Lung (tissue), 12 donors: ENCODE measurements around the gene PAFAH1B1. TPM values are rescaled to one million over a fixed set of nuclear protein-coding genes. Genes with fewer than 3 reads are reported as not detected.

Experiments used
- ATAC-seq: fragments of 200-7000 bp; cut with Tn5 transposase; one replicate; pipeline ENCODE4 v1.9.1; 2020; ENCODE audit warnings: moderate number of reproducible peaks; ENCODE audit not compliant: insufficient read depth, low FRiP score
- DNase-seq, 3 donors: peaks; one replicate each; pipeline ENCODE4 v3.0.0-alpha.2; 2013 to 2017
- H3K27ac ChIP-seq, 2 donors: one replicate each; pipeline ENCODE4 v1.5.1; 2013; ENCODE audit warnings: mild to moderate bottlenecking in 2 of 2, moderate library complexity in 2 of 2, control low read depth in 1 of 2, inconsistent platforms in 1 of 2, low read depth in 1 of 2, low read length in 1 of 2
- H3K27me3 ChIP-seq, 3 donors: one replicate each; pipeline ENCODE4 v1.5.1; 2013; ENCODE audit warnings: low read length in 2 of 3; ENCODE audit not compliant: control insufficient read depth in 3 of 3, insufficient read depth in 3 of 3
- H3K36me3 ChIP-seq, 4 donors: one replicate each; pipeline ENCODE4 v1.5.1; 2013; ENCODE audit warnings: low read length in 4 of 4, mild to moderate bottlenecking in 1 of 4, moderate library complexity in 1 of 4; ENCODE audit not compliant: control insufficient read depth in 4 of 4, insufficient read depth in 4 of 4
- H3K4me1 ChIP-seq, 5 donors: one replicate each; pipeline ENCODE4 v1.5.1; 2013; ENCODE audit warnings: low read length in 5 of 5, mild to moderate bottlenecking in 2 of 5, moderate library complexity in 1 of 5; ENCODE audit not compliant: control insufficient read depth in 5 of 5, insufficient read depth in 5 of 5
- H3K4me3 ChIP-seq: one replicate; pipeline ENCODE4 v1.5.1; 2013; ENCODE audit warnings: mild to moderate bottlenecking, control low read depth, moderate library complexity
- H3K9ac ChIP-seq, 2 donors: one replicate each; pipeline ENCODE4 v1.5.1; 2013; ENCODE audit warnings: low read length in 2 of 2, control low read depth in 1 of 2; ENCODE audit not compliant: insufficient read depth in 1 of 2
- H3K9me3 ChIP-seq, 4 donors: one replicate each; pipeline ENCODE4 v1.5.1; 2013; ENCODE audit warnings: low read length in 3 of 4, mild to moderate bottlenecking in 1 of 4, moderate library complexity in 1 of 4; ENCODE audit not compliant: control insufficient read depth in 4 of 4, insufficient read depth in 3 of 4
- CTCF ChIP-seq: IDR thresholded peaks from 2 replicates; pipeline ENCODE4 v1.5.1; 2012; ENCODE audit warnings: mild to moderate bottlenecking; ENCODE audit errors: control extremely low read depth, extremely low read depth
- WGBS, 2 donors: extraction: QIAGEN DNeasy Blood & Tissue Kit; methylation state at CpG; one replicate each; pipeline ENCODE4 v1.1.7; 2013; 5-methylcytosine and 5-hydroxymethylcytosine counted together
- polyA plus RNA-seq, 2 donors: library from polyadenylated mRNA; stranded (reverse); fragments of 200-250 nt; gene quantifications; one replicate each; pipeline ENCODE4 v1.2.1, GENCODE V29; 2013
- total RNA-seq, 2 donors: library from RNA; depleted of rRNA in 1 of 2; stranded (reverse); fragments of >200 nt in 1 of 2; gene quantifications; one replicate each; pipeline ENCODE4 v1.2.1, GENCODE V29; 2014 to 2021
- donor health status: control.
- donor health status: control.
- donor health status: Bipolar disorder and iron deficiency.
- donor health status: healthy.
- donor health status: DM: yes; HTN: yes; CAD: no.

The PAFAH1B1 gene
- total and polyA plus RNA-seq, 4 donors, result 53.4 to 182 (median 85.5) TPM

GRCh38 chr17:2688351-2689342 lies 95.2 kb downstream of the PAFAH1B1 start:
- Histone ChIP-seq H3K36me3 (peaks cover 8 to 38% (median 10%) of the 10 kb centered on the region in 4 donors), H3K4me1 (peaks cover 0 to 11% (median 7%) of the 10 kb centered on the region in 5 donors), H3K4me3 (no peak overlapping the region), H3K9me3 (peaks cover 0 to 2% (median 0%) of the 10 kb centered on the region in 4 donors), H3K9ac (no peak overlapping the region), H3K27me3 (no peaks in the 10 kb centered on the region), H3K27ac (peak overlapping the region; percentile 55 to 92)
- WGBS, 2 donors, result 55 to 78% methylated on average over 27 of the region's 27 CpGs
- TF ChIP-seq CTCF, result no peak
- peak; percentile 46 for ATAC-seq
- peak in 1 of 3 donors; percentile 36 for DNase-seq

- Histone ChIP-seq H3K27ac (no peak overlapping the region), H3K9me3 (no peaks in the 10 kb centered on the region), H3K27me3 (no peaks in the 10 kb centered on the region), H3K36me3 (peaks cover under 1 to 43% (median 6%) of the 10 kb centered on the region in 4 donors), H3K4me1 (peaks cover 0 to 11% (median 4%) of the 10 kb centered on the region in 5 donors), H3K4me3 (no peak overlapping the region), H3K9ac (no peak overlapping the region)
- 62 to 87% methylated on average over 40 of the region's 40 CpGs for WGBS, 2 donors
- ATAC-seq, result no peak
- DNase-seq, result no peak
- TF ChIP-seq CTCF, result no peak
Observed at GRCh38 chr17:2689411-2690164, 96.1 kb downstream of the PAFAH1B1 start.

- no peak for ATAC-seq
- Histone ChIP-seq H3K4me1 (peaks cover 0 to 11% (median 4%) of the 10 kb centered on the region in 5 donors), H3K9ac (no peak overlapping the region), H3K36me3 (peaks cover 0 to 52% (median 8%) of the 10 kb centered on the region in 4 donors), H3K27me3 (no peaks in the 10 kb centered on the region), H3K4me3 (no peak overlapping the region), H3K9me3 (no peaks in the 10 kb centered on the region), H3K27ac (no peak overlapping the region)
- 80 to 84% methylated on average over 53 to 55 of the region's 55 CpGs for WGBS, 2 donors
- no peak for TF ChIP-seq CTCF
- no peak for DNase-seq
Observed at GRCh38 chr17:2690165-2691068, 97.0 kb downstream of the PAFAH1B1 start.
